DND-41 (cell line): ENCODE results near the gene AFG3L2.

ENCODE experiments used
- EZH2 ChIP-seq: IDR thresholded peaks from 3 replicates; pipeline ENCODE4 v1.6.1; 2012; ENCODE audit warnings: borderline replicate concordance, low read depth, mild to moderate bottlenecking, moderate library complexity, low read length, inconsistent platforms; ENCODE audit not compliant: severe bottlenecking
- TF ChIP-seq, protein P1 (sequence below): IDR thresholded peaks from 2 replicates; pipeline ENCODE4 v1.5.1; 2012; ENCODE audit warnings: borderline replicate concordance, low read length, moderate library complexity, mild to moderate bottlenecking; ENCODE audit not compliant: poor library complexity, severe bottlenecking; ENCODE audit errors: extremely low read depth

GRCh38 chr18:12324991-12325725, 51.9 kb downstream of the AFG3L2 start:
- no peak for TF ChIP-seq EZH2
- TF ChIP-seq, protein P1, sequence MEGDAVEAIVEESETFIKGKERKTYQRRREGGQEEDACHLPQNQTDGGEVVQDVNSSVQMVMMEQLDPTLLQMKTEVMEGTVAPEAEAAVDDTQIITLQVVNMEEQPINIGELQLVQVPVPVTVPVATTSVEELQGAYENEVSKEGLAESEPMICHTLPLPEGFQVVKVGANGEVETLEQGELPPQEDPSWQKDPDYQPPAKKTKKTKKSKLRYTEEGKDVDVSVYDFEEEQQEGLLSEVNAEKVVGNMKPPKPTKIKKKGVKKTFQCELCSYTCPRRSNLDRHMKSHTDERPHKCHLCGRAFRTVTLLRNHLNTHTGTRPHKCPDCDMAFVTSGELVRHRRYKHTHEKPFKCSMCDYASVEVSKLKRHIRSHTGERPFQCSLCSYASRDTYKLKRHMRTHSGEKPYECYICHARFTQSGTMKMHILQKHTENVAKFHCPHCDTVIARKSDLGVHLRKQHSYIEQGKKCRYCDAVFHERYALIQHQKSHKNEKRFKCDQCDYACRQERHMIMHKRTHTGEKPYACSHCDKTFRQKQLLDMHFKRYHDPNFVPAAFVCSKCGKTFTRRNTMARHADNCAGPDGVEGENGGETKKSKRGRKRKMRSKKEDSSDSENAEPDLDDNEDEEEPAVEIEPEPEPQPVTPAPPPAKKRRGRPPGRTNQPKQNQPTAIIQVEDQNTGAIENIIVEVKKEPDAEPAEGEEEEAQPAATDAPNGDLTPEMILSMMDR, result no peak
